HepG2 (cell line): Measurements from ENCODE around the gene BAZ2A. TPM values are rescaled to one million over a fixed set of nuclear protein-coding genes. Genes with fewer than 3 reads are reported as not detected.

Source experiments
- AGO1 ChIP-seq: fragments of 200-400 bp; formaldehyde crosslinking; IDR thresholded peaks from 2 replicates; pipeline ENCODE4 v1.6.1; 2017; ENCODE audit warnings: mild to moderate bottlenecking, low read depth, low read length, moderate library complexity; ENCODE audit not compliant: poor library complexity, severe bottlenecking
- ATF2 ChIP-seq: sonication (generic); formaldehyde crosslinking; IDR thresholded peaks from 2 replicates; pipeline ENCODE4 v1.4.0; 2020; ENCODE audit warnings: missing genetic modification reagents
- CREM ChIP-seq, 2 experiments: sonication (generic) in 1 of 2; formaldehyde crosslinking in 1 of 2; IDR thresholded peaks; 2 replicates each; pipeline versions ENCODE4 v1.4.0 to v1.6.1; 2016 to 2020; ENCODE audit warnings: antibody characterized with exemption in 1 of 2, mild to moderate bottlenecking in 1 of 2, missing genetic modification reagents in 1 of 2
- HDAC1 ChIP-seq: sonication (generic); formaldehyde crosslinking; IDR thresholded peaks from 2 replicates; pipeline ENCODE4 v1.5.1; 2020; ENCODE audit warnings: mild to moderate bottlenecking, missing genetic modification reagents
- HNRNPLL ChIP-seq: fragments of 200-400 bp; formaldehyde crosslinking; IDR thresholded peaks from 2 replicates; pipeline ENCODE4 v1.6.1; 2017; ENCODE audit warnings: mild to moderate bottlenecking, low read depth, low read length; ENCODE audit not compliant: poor library complexity, severe bottlenecking
- NCOA1 ChIP-seq: sonication (generic); formaldehyde crosslinking; IDR thresholded peaks from 2 replicates; pipeline ENCODE4 v1.9.0; 2021; ENCODE audit warnings: missing genetic modification reagents
- PHF8 ChIP-seq: sonication (generic); formaldehyde crosslinking; IDR thresholded peaks from 2 replicates; pipeline ENCODE4 v1.5.0; 2020; ENCODE audit warnings: missing genetic modification reagents
- POLR2AphosphoS2 ChIP-seq: IDR thresholded peaks from 2 replicates; pipeline ENCODE4 v1.6.1; 2011; ENCODE audit warnings: low read depth, low read length, improper control_type of control experiment
- RFXANK ChIP-seq: IDR thresholded peaks from 2 replicates; pipeline ENCODE4 v1.6.1; 2016
- RORA ChIP-seq: sonication (generic); formaldehyde crosslinking; IDR thresholded peaks from 2 replicates; pipeline ENCODE4 v1.5.0; 2020; ENCODE audit warnings: mild to moderate bottlenecking, missing genetic modification reagents, moderate library complexity
- SRF ChIP-seq: IDR thresholded peaks from 2 replicates; pipeline ENCODE4 v1.6.1; 2011; ENCODE audit warnings: mild to moderate bottlenecking, low read depth, low read length, moderate library complexity
- TBX3 ChIP-seq: fragments of 450-650 bp; IDR thresholded peaks from 2 replicates; pipeline ENCODE4 v1.6.1; 2017; ENCODE audit warnings: antibody characterized with exemption, mild to moderate bottlenecking, inconsistent platforms, borderline replicate concordance
- ZNF224 ChIP-seq: sonication (generic); formaldehyde crosslinking; IDR thresholded peaks from 2 replicates; pipeline ENCODE4 v1.5.0; 2020; ENCODE audit warnings: mild to moderate bottlenecking, missing genetic modification reagents
- ZNF256 ChIP-seq: sonication (generic); formaldehyde crosslinking; conservative IDR thresholded peaks from 2 replicates; pipeline ENCODE4 v1.4.0; 2020; ENCODE audit warnings: missing genetic modification reagents
- ZNF263 ChIP-seq: sonication (generic); formaldehyde crosslinking; IDR thresholded peaks from 2 replicates; pipeline ENCODE4 v1.4.0; 2020; ENCODE audit warnings: missing genetic modification reagents
- ZNF335 ChIP-seq: sonication (generic); formaldehyde crosslinking; IDR thresholded peaks from 2 replicates; pipeline ENCODE4 v1.4.0; 2020; ENCODE audit warnings: missing genetic modification reagents
- ZNF569 ChIP-seq: sonication (generic); formaldehyde crosslinking; IDR thresholded peaks from 2 replicates; pipeline ENCODE4 v1.5.0; 2020; ENCODE audit warnings: mild to moderate bottlenecking, missing genetic modification reagents, moderate library complexity, borderline replicate concordance
- ZNF598 ChIP-seq: sonication (generic); formaldehyde crosslinking; IDR thresholded peaks from 2 replicates; pipeline ENCODE4 v1.5.1; 2020; ENCODE audit warnings: mild to moderate bottlenecking, missing genetic modification reagents, borderline replicate concordance
- ZNF773 ChIP-seq: sonication (generic); formaldehyde crosslinking; IDR thresholded peaks from 2 replicates; pipeline ENCODE4 v1.4.0; 2020; ENCODE audit warnings: missing genetic modification reagents, borderline replicate concordance
- ZNF83 ChIP-seq: sonication (generic); formaldehyde crosslinking; IDR thresholded peaks from 2 replicates; pipeline ENCODE4 v1.4.0; 2020; ENCODE audit warnings: missing genetic modification reagents, mild to moderate bottlenecking, borderline replicate concordance
- polyA plus RNA-seq, 8 experiments: library from polyadenylated mRNA; depleted of rRNA in 3 of 8; stranded (reverse) in 7 of 8; unstranded in 1 of 8; fragments of >200 nt; fragmentation: Illumina TruSeq in 4 of 8; extraction: Trizol in 4 of 8; gene quantifications; 2 replicates each; pipeline versions ENCODE4 v1.2.1 to v1.2.3, GENCODE V29; 2011 to 2016; ENCODE audit warnings: low read depth in 4 of 8, missing spikeins in 1 of 8, mixed read lengths in 1 of 8; ENCODE audit not compliant: insufficient read depth in 1 of 8
- total RNA-seq, 5 experiments: library from RNA; depleted of rRNA; stranded (reverse); fragments of >200 nt; fragmentation: Illumina TruSeq; extraction: Trizol; gene quantifications; 2 replicates each; pipeline ENCODE4 v1.2.3, GENCODE V29; 2016; ENCODE audit warnings: low read depth in 1 of 5
- TF ChIP-seq, protein P1 (sequence below): sonication (generic); formaldehyde crosslinking; IDR thresholded peaks from 2 replicates; pipeline ENCODE4 v1.5.0; 2020; ENCODE audit warnings: missing genetic modification reagents, mild to moderate bottlenecking, borderline replicate concordance

The BAZ2A gene
- total and polyA plus RNA-seq, 2 of the 13 experiments (the other 11 are each of a cell fraction or from before 2014, with no cell fraction given): 21.8 to 73.5 TPM

DNA sequence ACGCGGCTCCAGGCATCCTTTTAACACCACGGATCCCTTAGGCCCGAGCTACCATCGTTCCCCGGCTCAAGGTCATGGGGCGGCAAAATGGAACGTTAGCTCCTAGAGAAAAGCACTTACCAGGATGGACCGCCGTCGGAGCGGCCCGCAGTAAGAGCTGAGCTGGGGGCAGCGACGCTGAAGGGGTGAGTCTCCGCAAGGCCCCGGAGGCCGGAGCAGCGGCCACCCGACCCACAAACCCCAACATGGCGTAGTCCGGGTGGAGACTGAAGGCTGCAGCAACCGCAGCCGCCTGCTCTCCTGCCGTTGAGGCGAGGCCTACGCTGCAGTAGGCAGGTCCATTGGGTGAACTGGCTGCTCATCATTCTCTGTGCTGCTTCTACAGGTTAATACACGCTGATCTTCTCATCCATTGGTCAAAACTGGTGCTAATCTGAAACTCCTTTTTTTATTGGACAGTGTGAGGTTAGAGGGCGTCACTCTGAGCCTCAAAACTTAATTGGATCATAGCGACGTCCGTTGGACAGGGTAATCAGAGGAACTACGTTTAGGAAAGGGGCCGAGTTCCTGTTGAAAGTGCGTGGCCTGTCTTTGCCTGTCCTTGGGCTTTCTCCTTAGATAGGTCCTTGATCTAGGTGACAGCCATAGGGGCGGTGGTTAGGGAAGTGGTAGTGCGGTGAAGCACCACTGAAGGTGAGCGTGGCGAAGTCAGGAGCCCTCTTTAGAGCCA is 15.8 kb upstream of the BAZ2A start, which contains the start of gene ATP5F1B (continued):
- TF ChIP-seq ZNF263 (CRISPR knock-in tag): no peak
- TF ChIP-seq, protein P1, sequence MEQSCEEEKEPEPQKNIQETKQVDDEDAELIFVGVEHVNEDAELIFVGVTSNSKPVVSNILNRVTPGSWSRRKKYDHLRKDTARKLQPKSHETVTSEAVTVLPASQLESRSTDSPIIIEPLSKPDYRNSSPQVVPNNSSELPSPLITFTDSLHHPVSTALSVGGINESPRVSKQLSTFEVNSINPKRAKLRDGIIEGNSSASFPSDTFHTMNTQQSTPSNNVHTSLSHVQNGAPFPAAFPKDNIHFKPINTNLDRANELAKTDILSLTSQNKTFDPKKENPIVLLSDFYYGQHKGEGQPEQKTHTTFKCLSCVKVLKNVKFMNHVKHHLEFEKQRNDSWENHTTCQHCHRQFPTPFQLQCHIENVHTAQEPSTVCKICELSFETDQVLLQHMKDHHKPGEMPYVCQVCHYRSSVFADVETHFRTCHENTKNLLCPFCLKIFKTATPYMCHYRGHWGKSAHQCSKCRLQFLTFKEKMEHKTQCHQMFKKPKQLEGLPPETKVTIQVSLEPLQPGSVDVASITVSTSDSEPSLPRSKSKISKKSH (CRISPR knock-in tag): peak; percentile 51; the same call in 1 of the 2 replicates
- TF ChIP-seq NCOA1: no peak; the same call in 1 of the 2 replicates
- TF ChIP-seq ZNF335 (CRISPR knock-in tag): peak; percentile 43; the same call in 1 of the 2 replicates
- 0 out of 2 replicates have a peak, but pooled peaks have one; percentile 31 for TF ChIP-seq RFXANK
- no peak for TF ChIP-seq AGO1
- peak; percentile 47 for TF ChIP-seq ATF2 (CRISPR knock-in tag)
- 0 out of 2 replicates have a peak, but pooled peaks have one; percentile 74 for TF ChIP-seq ZNF773 (CRISPR knock-in tag)
- TF ChIP-seq SRF: no peak
- TF ChIP-seq PHF8: peak; percentile 99
- TF ChIP-seq TBX3: peak; percentile 42; the same call in 1 of the 2 replicates
- TF ChIP-seq RORA: no peak
- TF ChIP-seq HNRNPLL: peak; percentile 70
- peak; percentile 96 for TF ChIP-seq CREM (IDR thresholded peaks at IDR 0.05)
- peak; percentile 14; the same call in 1 of the 2 replicates for TF ChIP-seq CREM (CRISPR knock-in tag; IDR thresholded peaks at IDR 0.05)
- TF ChIP-seq ZNF224 (CRISPR knock-in tag): 0 out of 2 replicates have a peak, but pooled peaks have one; percentile 70
- peak; percentile 74; the same call in 1 of the 2 replicates for TF ChIP-seq POLR2AphosphoS2
- no peak for TF ChIP-seq ZNF256 (CRISPR knock-in tag)
- TF ChIP-seq ZNF83: peak; percentile 72; the same call in 1 of the 2 replicates
- TF ChIP-seq ZNF569 (CRISPR knock-in tag): peak; percentile 72; the same call in 1 of the 2 replicates
- TF ChIP-seq ZNF598 (CRISPR knock-in tag): no peak
- peak; percentile 81 for TF ChIP-seq HDAC1 (CRISPR knock-in tag)
